Parathyroid adenoma (tissue), 2 donors: ENCODE data around the gene MAD2L1BP.

ENCODE experiments used
- H2AFZ ChIP-seq: fragments of 300-600 bp; sonication (generic); one replicate; pipeline ENCODE4 v1.7.0; 2017; ENCODE audit warnings: antibody characterized with exemption, mild to moderate bottlenecking
- H3K27ac ChIP-seq: fragments of 300-600 bp; sonication (generic); one replicate; pipeline ENCODE4 v1.7.0; 2017
- H3K27me3 ChIP-seq: fragments of 300-600 bp; sonication (generic); one replicate; pipeline ENCODE4 v1.7.0; 2017; ENCODE audit warnings: low read length; ENCODE audit not compliant: control insufficient read depth, insufficient read depth
- H3K36me3 ChIP-seq: fragments of 300-600 bp; sonication (generic); one replicate; pipeline ENCODE4 v1.7.0; 2017; ENCODE audit warnings: low read length; ENCODE audit not compliant: control insufficient read depth, insufficient read depth
- H3K4me1 ChIP-seq: fragments of 300-600 bp; sonication (generic); one replicate; pipeline ENCODE4 v1.7.0; 2017; ENCODE audit warnings: control low read depth
- H3K4me2 ChIP-seq: fragments of 300-600 bp; sonication (generic); one replicate; pipeline ENCODE4 v1.7.0; 2017; ENCODE audit warnings: low read length
- H3K4me3 ChIP-seq: fragments of 300-600 bp; sonication (generic); one replicate; pipeline ENCODE4 v1.7.0; 2017; ENCODE audit warnings: low read depth, low read length
- H3K79me2 ChIP-seq: fragments of 300-600 bp; sonication (generic); one replicate; pipeline ENCODE4 v1.7.0; 2017; ENCODE audit warnings: control low read depth
- H3K9ac ChIP-seq: fragments of 300-600 bp; sonication (generic); one replicate; pipeline ENCODE4 v1.7.0; 2017; ENCODE audit warnings: mild to moderate bottlenecking
- H3K9me3 ChIP-seq: fragments of 300-600 bp; sonication (generic); one replicate; pipeline ENCODE4 v1.7.0; 2017; ENCODE audit warnings: low read length; ENCODE audit not compliant: control insufficient read depth
- TF ChIP-seq, protein P1 (sequence below): fragments of 300-600 bp; sonication (generic); IDR thresholded peaks from one replicate; pipeline ENCODE4 v1.7.0; 2017; ENCODE audit warnings: antibody characterized with exemption, mild to moderate bottlenecking
- donor health status: primary hyperparathyroidism.

The MAD2L1BP gene

DNA sequence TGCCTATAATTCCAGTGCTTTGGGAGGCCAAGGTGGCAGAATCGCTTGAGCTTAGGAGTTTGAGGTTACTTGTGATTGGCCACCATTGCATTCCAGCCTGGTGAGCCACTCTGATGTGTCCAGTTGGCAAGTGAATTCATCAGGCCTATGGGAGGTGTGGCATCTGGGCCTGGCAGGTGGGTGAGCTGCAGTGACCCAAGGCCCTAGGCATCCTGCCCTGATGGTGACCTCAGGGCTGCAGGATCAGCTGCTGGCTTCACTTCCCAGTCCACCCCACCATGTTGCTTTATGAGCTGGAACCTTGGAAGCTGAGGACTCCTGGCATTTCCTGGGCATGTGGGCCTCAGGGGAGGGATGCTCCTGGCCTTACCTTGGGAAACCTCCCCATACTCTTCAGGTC, 29.7 kb downstream of the MAD2L1BP start:
- TF ChIP-seq, protein P1, sequence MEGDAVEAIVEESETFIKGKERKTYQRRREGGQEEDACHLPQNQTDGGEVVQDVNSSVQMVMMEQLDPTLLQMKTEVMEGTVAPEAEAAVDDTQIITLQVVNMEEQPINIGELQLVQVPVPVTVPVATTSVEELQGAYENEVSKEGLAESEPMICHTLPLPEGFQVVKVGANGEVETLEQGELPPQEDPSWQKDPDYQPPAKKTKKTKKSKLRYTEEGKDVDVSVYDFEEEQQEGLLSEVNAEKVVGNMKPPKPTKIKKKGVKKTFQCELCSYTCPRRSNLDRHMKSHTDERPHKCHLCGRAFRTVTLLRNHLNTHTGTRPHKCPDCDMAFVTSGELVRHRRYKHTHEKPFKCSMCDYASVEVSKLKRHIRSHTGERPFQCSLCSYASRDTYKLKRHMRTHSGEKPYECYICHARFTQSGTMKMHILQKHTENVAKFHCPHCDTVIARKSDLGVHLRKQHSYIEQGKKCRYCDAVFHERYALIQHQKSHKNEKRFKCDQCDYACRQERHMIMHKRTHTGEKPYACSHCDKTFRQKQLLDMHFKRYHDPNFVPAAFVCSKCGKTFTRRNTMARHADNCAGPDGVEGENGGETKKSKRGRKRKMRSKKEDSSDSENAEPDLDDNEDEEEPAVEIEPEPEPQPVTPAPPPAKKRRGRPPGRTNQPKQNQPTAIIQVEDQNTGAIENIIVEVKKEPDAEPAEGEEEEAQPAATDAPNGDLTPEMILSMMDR, result no peak
- no peak overlapping the region for H3K27ac ChIP-seq
- no peak overlapping the region for H3K4me3 ChIP-seq
- no peak overlapping the region for H3K4me2 ChIP-seq
- no peaks in the 10 kb centered on the region for H3K9me3 ChIP-seq
- H3K27me3 ChIP-seq, result no peaks in the 10 kb centered on the region
- H3K4me1 ChIP-seq, result peaks cover 32% of the 10 kb centered on the region
- H3K36me3 ChIP-seq, result no peaks in the 10 kb centered on the region
- H3K9ac ChIP-seq, result no peak overlapping the region
- H2AFZ ChIP-seq, result no peak overlapping the region
- no peaks in the 10 kb centered on the region for H3K79me2 ChIP-seq

DNA sequence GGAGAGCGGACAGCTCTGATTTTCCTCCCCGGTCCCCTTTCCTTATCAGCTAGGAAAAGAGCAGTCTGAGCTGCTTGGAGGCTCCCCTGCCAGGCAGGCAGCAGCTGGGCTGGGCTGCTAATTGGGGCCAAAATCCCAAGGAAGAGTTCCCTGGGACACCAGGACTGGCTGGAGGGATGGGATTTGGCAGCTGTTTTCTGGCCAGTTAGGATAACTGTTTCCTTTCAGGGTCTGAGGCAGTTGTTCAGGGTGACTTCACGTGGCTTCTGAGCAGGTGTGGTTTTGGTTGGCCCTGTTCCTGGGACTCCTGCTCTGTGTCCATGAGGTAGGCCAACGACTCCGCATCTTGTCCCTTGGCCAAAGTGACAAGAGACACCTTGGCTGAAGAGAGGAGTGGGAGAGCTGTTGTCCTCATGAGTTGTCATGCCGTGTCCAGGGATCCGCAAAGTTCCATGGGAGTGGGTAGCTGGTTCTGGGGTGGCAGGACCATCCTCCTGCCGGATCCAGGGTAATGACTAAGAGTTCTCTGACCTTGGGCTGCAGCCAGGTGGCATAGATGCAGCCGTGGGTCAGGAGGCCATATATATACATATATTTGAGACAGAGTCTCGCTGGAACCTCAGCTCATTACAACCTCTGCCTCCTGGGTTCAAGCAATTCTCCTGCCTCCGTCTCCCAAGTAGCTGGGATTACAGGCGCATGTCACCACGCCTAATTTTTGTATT, 30.7 kb downstream of the MAD2L1BP start:
- Histone ChIP-seq H3K4me2 (no peak overlapping the region), H3K4me3 (no peak overlapping the region), H3K9ac (no peak overlapping the region), H3K4me1 (peaks cover 35% of the 10 kb centered on the region), H3K27me3 (no peaks in the 10 kb centered on the region), H3K79me2 (no peaks in the 10 kb centered on the region), H3K27ac (no peak overlapping the region), H3K9me3 (no peaks in the 10 kb centered on the region), H3K36me3 (no peaks in the 10 kb centered on the region), H2AFZ (no peak overlapping the region)
- TF ChIP-seq, protein P1, result no peak

DNA sequence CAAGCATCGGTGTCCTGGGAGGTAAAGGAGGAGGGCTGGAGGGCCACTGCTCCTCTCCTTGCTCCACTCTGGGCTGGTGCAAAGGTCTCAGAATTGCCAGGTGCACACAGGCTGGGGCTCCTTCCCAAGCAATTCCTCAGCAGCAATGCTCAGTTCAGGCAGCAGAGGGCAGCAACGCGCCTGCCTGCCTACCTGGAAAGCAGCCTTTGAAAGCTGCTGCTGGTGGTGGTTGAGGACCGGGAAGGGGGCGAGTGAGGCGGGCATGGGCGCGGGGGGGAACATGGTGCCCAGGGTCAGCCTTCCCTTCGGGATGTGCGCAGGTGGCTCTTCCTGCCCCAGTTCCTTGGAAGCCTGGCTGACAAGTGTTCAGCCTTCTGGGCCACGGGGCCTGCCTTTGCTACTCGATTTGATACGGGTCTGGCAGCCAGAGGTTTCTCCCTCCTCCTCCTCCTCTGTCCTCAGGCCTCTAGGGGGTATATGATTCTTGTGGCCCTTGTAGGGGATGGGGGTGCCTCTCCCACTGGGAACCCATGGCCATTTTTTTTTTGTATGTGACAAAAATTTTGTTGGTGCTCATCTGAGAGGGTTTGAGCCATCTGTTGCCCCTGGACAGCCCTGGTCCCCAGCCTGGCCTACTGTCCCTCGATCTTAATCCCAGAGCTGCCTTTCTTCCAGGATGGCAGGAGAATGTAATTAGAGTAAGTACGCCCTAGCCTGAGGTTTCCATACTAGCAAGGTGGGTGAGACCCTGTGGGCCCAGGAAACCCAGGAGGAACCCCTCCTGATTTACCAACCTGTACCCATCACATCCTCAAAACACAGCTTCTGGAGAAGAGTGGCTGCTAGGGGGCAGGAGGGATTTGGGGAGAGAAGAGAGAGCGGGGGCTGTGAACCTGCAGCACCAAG, 31.9 kb downstream of the MAD2L1BP start:
- Histone ChIP-seq H3K9me3 (no peaks in the 10 kb centered on the region), H3K27me3 (no peaks in the 10 kb centered on the region), H3K4me3 (no peak overlapping the region), H3K4me2 (no peak overlapping the region), H3K9ac (no peak overlapping the region), H3K79me2 (no peaks in the 10 kb centered on the region), H2AFZ (peak overlapping the region; percentile 65), H3K27ac (peak overlapping the region; percentile 43), H3K4me1 (peaks cover 35% of the 10 kb centered on the region), H3K36me3 (no peaks in the 10 kb centered on the region)
- TF ChIP-seq, protein P1, result peak; percentile 98

DNA sequence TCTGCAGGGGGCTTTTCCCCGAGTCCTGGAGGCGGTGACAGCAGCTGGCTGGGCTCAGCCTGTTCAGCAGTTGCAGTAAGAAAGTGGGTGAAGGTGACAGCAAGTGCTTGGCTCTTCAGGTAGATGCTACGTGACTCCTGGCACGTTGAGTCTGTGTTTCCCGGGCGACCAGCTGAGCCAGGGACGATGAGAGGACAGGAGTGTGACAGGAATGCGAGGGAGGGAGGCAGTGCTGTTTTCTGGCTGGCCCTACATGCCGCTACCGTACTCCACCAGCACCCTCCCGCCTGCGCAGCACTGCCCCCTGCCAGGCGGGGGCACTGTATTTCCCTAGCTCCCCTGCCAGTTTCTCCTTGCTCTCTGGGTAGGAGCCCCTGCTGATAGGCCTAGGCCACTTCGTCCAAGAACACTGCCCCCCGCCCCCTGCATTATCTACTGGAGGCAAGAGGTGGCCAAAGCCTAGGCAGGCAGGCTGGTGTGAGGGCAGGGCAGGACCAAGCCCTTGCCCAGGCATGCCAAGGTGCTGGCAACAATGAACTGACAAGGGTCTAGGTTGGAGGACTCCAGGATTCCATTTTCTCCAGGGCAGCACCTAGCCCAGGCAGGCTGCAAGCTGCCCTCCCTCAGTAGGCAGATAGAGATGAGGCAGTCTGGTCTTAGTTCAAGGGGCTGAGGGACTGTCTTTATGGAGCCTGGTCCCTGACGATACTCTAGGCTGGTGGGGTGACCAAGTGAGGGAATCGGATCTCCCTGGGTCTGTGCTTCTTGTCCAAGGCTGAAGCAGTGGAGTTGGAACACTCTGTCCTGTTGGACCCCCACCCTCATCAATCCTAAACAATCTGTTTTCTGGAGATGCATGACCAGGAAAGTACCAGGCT, 32.8 kb downstream of the MAD2L1BP start:
- TF ChIP-seq, protein P1, result peak; percentile 68
- no peak overlapping the region for H3K9ac ChIP-seq

More for the DNA sequence above, 32.8 kb downstream of the MAD2L1BP start:
- peaks cover 35% of the 10 kb centered on the region for H3K4me1 ChIP-seq
- no peak overlapping the region for H3K4me2 ChIP-seq
- peak overlapping the region; percentile 26 for H2AFZ ChIP-seq
- no peaks in the 10 kb centered on the region for H3K9me3 ChIP-seq
- H3K27me3 ChIP-seq, result no peaks in the 10 kb centered on the region
- no peak overlapping the region for H3K4me3 ChIP-seq
- H3K79me2 ChIP-seq, result no peaks in the 10 kb centered on the region
- no peaks in the 10 kb centered on the region for H3K36me3 ChIP-seq
- H3K27ac ChIP-seq, result peak overlapping the region; percentile 67
